PC-9 (cell line): ENCODE measurements around the gene LARP1B. TPM values are rescaled to one million over a fixed set of nuclear protein-coding genes. Genes with fewer than 3 reads are reported as not detected.
"Not testable (repeated sequence)": the region's sequence is repeated elsewhere in the genome, so short reads cannot be mapped to it uniquely, and the experiment has no call there.

Source experiments
- BruUV-seq: library from RNA; stranded (reverse); fragments of 400-500 nt; replicated peaks from 2 replicates; lab custom pipeline; 2021; lab: Mats Ljungman, UMichigan
- CTCF ChIA-PET: fragments of 300-600 bp; sonication (Branson Sonifier 250); formaldehyde crosslinking; loops from one replicate; lab custom pipeline; 2022; ENCODE audit warnings: antibody characterized with exemption; lab: Charles Lee
- POLR2A ChIA-PET: fragments of 300-600 bp; sonication (Branson Sonifier 250); formaldehyde crosslinking; loops from one replicate; lab custom pipeline; 2022; ENCODE audit warnings: antibody characterized with exemption; ENCODE audit not compliant: unreplicated experiment; lab: Charles Lee
- DNase-seq, 2 experiments: peaks; one replicate each; pipeline versions ENCODE4 v3.0.0 to v3.0.0-alpha.2; 2015 to 2022; ENCODE audit warnings: mixed read lengths in 1 of 2
- H2AFZ ChIP-seq: fragments of 200-600 bp; sonication (generic); 2 replicates; pipeline ENCODE4 v1.8.1; 2017; ENCODE audit warnings: antibody characterized with exemption
- H3F3A ChIP-seq: fragments of 200-600 bp; sonication (generic); 2 replicates; pipeline ENCODE4 v1.8.1; 2017; ENCODE audit warnings: antibody characterized with exemption, mild to moderate bottlenecking, low read depth; ENCODE audit not compliant: insufficient read depth
- H3K27ac ChIP-seq: fragments of 200-600 bp; sonication (generic); 2 replicates; pipeline ENCODE4 v1.6.1; 2016; ENCODE audit warnings: mixed run types
- H3K27me3 ChIP-seq: fragments of 200-600 bp; sonication (generic); 2 replicates; pipeline ENCODE4 v1.6.1; 2016; ENCODE audit warnings: low read depth, mixed run types; ENCODE audit not compliant: insufficient read depth
- H3K36me3 ChIP-seq: fragments of 200-600 bp; sonication (generic); 2 replicates; pipeline ENCODE4 v1.6.1; 2016; ENCODE audit warnings: low read depth, mixed run types
- H3K4me1 ChIP-seq: fragments of 200-600 bp; sonication (generic); replicated peaks from 2 replicates; pipeline ENCODE4 v1.6.1; 2016; ENCODE audit warnings: mixed run types; ENCODE audit not compliant: insufficient read depth
- H3K4me2 ChIP-seq: fragments of 200-600 bp; sonication (generic); 2 replicates; pipeline ENCODE4 v1.6.1; 2017; ENCODE audit warnings: mixed run types
- H3K4me3 ChIP-seq: fragments of 200-600 bp; sonication (generic); 2 replicates; pipeline ENCODE4 v1.6.1; 2016; ENCODE audit warnings: mixed run types
- H3K79me2 ChIP-seq: fragments of 200-600 bp; sonication (generic); 2 replicates; pipeline ENCODE4 v1.6.1; 2017; ENCODE audit warnings: low read depth, mixed run types
- H3K9me2 ChIP-seq: fragments of 200-600 bp; sonication (generic); 2 replicates; pipeline ENCODE4 v1.8.1; 2017; ENCODE audit warnings: mild to moderate bottlenecking; ENCODE audit not compliant: insufficient read depth
- H3K9me3 ChIP-seq: fragments of 200-600 bp; sonication (generic); 2 replicates; pipeline ENCODE4 v1.8.1; 2016; ENCODE audit warnings: low read depth; ENCODE audit not compliant: insufficient read depth
- H4K20me1 ChIP-seq: fragments of 200-600 bp; sonication (generic); 2 replicates; pipeline ENCODE4 v1.8.1; 2017; ENCODE audit not compliant: insufficient read depth
- CTCF ChIP-seq: fragments of 200-600 bp; sonication (generic); conservative IDR thresholded peaks from 2 replicates; pipeline ENCODE4 v1.6.1; 2017; ENCODE audit warnings: mixed run types, antibody characterized with exemption, mild to moderate bottlenecking, moderate library complexity
- EZH2 ChIP-seq: fragments of 200-600 bp; sonication (generic); IDR thresholded peaks from 2 replicates; pipeline ENCODE4 v1.8.0; 2017; ENCODE audit warnings: antibody characterized with exemption, low read depth
- intact Hi-C: fragments of 100-400 bp; cut with micrococcal nuclease; formaldehyde crosslinking; loops from one replicate; pipeline ENCODE4 v1.10.0; 2022; ENCODE audit not compliant: unreplicated experiment
- total RNA-seq: library from RNA; stranded (reverse); gene quantifications from 2 replicates; pipeline ENCODE4 v1.2.3, GENCODE V29; 2021

Gene LARP1B
- total RNA-seq, 1 experiment from 2014 or later, result 22.0 TPM

- no peaks in the 10 kb centered on the region for H3K36me3 ChIP-seq
- no TSS peak for BruUV-seq
- H3K9me2 ChIP-seq, result no peaks in the 10 kb centered on the region
- H3K79me2 ChIP-seq, result no peaks in the 10 kb centered on the region
- ChIA-PET CTCF (no interaction called here), POLR2A (no interaction called here)
- H3K27ac ChIP-seq, result no peak overlapping the region
- no peaks in the 10 kb centered on the region for H4K20me1 ChIP-seq
- intact Hi-C loops, result no loop called here
- no peaks in the 10 kb centered on the region for H3F3A ChIP-seq
- H3K4me3 ChIP-seq, result no peak overlapping the region
- no peak for DNase-seq
- no peaks in the 10 kb centered on the region for H3K27me3 ChIP-seq
- no peak overlapping the region for H2AFZ ChIP-seq
- H3K4me1 ChIP-seq, result no peaks in the 10 kb centered on the region
- H3K9me3 ChIP-seq, result no peaks in the 10 kb centered on the region
- H3K4me2 ChIP-seq, result no peak overlapping the region
- TF ChIP-seq CTCF (no peak), EZH2 (no peak)
These were observed 94.2 kb downstream of the LARP1B start for GRCh38 chr4:128155231-128155855.

DNA sequence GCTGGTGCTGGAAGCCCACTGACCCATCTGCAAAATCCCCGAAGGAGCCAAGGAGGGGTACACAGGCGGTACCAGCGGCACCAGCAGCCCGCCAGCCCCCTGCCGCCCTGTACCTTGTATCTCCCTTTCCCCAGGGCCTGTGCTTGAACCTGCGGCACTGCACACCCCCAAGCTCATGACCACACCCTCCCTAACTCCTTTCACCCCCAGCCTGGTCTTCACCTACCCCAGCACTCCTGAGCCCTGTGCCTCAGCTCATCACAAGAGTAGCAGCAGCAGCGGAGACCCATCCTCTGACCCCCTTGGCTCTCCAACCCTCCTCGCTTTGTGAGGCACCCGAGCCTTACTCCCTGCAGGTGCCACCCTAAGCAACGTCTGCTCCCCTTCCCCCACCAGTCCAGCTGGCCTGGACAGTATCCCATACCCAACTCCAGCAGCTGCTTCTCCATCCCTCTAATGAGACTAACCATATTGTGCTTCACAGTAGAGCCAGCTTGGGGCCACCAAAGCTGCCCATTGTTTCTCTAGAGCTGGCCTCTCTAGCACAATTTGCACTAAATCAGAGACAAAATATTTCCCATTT, 94.9 kb downstream of the LARP1B start:
- no TSS peak for BruUV-seq
- CTCF ChIA-PET, result no interaction called here
- Histone ChIP-seq H3K79me2 (no peaks in the 10 kb centered on the region), H3K4me3 (no peak overlapping the region), H3K9me3 (no peaks in the 10 kb centered on the region), H4K20me1 (no peaks in the 10 kb centered on the region), H3K4me2 (no peak overlapping the region), H3K27me3 (no peaks in the 10 kb centered on the region), H3K36me3 (no peaks in the 10 kb centered on the region), H2AFZ (no peak overlapping the region), H3K4me1 (no peaks in the 10 kb centered on the region), H3F3A (no peaks in the 10 kb centered on the region), H3K27ac (no peak overlapping the region), H3K9me2 (no peaks in the 10 kb centered on the region)
- no peak for TF ChIP-seq EZH2
- TF ChIP-seq CTCF, result no peak
- DNase-seq, result no peak
- POLR2A ChIA-PET, result no interaction called here
- intact Hi-C loops, result no loop called here

- H3K9me3 ChIP-seq, H2AFZ ChIP-seq, H3K27ac ChIP-seq, H3K79me2 ChIP-seq, H3K4me3 ChIP-seq, H3K27me3 ChIP-seq, H3K4me1 ChIP-seq, BruUV-seq, DNase-seq, H3K4me2 ChIP-seq, H3K36me3 ChIP-seq, H4K20me1 ChIP-seq, CTCF ChIA-PET, intact Hi-C loops, H3F3A ChIP-seq, POLR2A ChIA-PET, H3K9me2 ChIP-seq: not testable (repeated sequence)
These were observed 95.4 kb downstream of the LARP1B start for GRCh38 chr4:128156472-128156871.
